Esophagus squamous epithelium (tissue), 5 donors: ENCODE results near the gene CCDC170. TPM values are rescaled to one million over a fixed set of nuclear protein-coding genes. Genes with fewer than 3 reads are reported as not detected.

Experiments
- DNase-seq: peaks from one replicate; lab custom pipeline; 2025; lab: John Stamatoyannopoulos, UW
- H3K27ac ChIP-seq, 4 donors: fragments of 200-600 bp; sonication (generic); one replicate each; pipeline ENCODE4 v1.5.1; 2016 to 2019; ENCODE audit warnings: mild to moderate bottlenecking in 1 of 4
- H3K27me3 ChIP-seq, 4 donors: fragments of 200-600 bp; sonication (generic); 1 replicate in 3 of 4; 2 replicates in 1 of 4; pipeline versions ENCODE4 v1.5.1 to v1.6.0; 2017 to 2021; ENCODE audit warnings: antibody characterized with exemption in 1 of 4
- H3K36me3 ChIP-seq, 3 donors: fragments of 200-600 bp; sonication (generic); one replicate each; pipeline ENCODE4 v1.5.1; 2016 to 2019
- H3K4me1 ChIP-seq, 3 donors: fragments of 200-600 bp; sonication (generic); one replicate each; pipeline ENCODE4 v1.5.1; 2017 to 2019
- H3K4me3 ChIP-seq, 4 donors: fragments of 200-600 bp; sonication (generic); 1 replicate in 3 of 4; 2 replicates in 1 of 4; pipeline ENCODE4 v1.5.1; 2016 to 2019; ENCODE audit warnings: mild to moderate bottlenecking in 2 of 4, moderate library complexity in 1 of 4
- H3K9me3 ChIP-seq, 3 donors: fragments of 200-600 bp; sonication (generic); one replicate each; pipeline ENCODE4 v1.5.1; 2016 to 2019
- POLR2A ChIP-seq, 4 donors: fragments of 450-650 bp; IDR thresholded peaks; one replicate each; pipeline ENCODE4 v1.6.1; 2017; ENCODE audit warnings: antibody characterized with exemption in 4 of 4, mild to moderate bottlenecking in 4 of 4, moderate library complexity in 3 of 4
- WGBS, 2 donors: methylation state at CpG; one replicate each; pipeline ENCODE4 v1.1.5; 2018; 5-methylcytosine and 5-hydroxymethylcytosine counted together
- intact Hi-C: fragments of 100-400 bp; cut with DNase I; formaldehyde crosslinking; loops from one replicate; pipeline ENCODE4 v1.15.0; 2022
- total RNA-seq, 4 donors: library from RNA; depleted of rRNA; stranded (reverse); fragments of >200 nt; gene quantifications; one replicate each; pipeline ENCODE4 v1.1.0, GENCODE V29; 2016
- TF ChIP-seq, protein P1 (sequence below), 6 experiments: fragments of 450-650 bp in 4 of 6; fragments of 200-600 bp in 2 of 6; sonication (generic) in 2 of 6; IDR thresholded peaks; one replicate each; pipeline ENCODE4 v1.5.1; 2016 to 2019; ENCODE audit warnings: antibody characterized with exemption in 6 of 6, mild to moderate bottlenecking in 4 of 6, moderate library complexity in 4 of 6
- donor health status: DM: yes; HTN: yes; CAD: no.

The CCDC170 gene
- total RNA-seq, 4 donors from 2014 or later = 0.70 to 3.3 (median 0.95) TPM; not detected in 1

DNA sequence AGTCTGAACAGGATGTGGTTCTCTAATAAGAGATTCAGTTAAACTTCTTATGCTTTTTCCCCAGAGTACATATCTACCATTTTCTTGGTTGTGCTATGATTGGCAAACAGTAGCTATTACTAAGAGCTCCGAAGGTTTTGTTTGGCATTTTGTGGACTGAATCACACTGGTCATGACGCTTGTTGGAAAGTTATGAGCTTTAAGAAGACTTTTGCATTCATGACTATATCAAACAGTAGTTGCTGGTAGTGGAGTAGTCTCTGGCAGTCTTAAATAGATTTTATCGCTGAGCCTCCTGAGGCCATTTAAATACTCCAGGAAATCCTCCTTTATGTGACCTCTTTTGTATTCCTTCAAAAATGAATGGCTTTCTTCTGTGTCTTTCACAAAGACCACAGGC lies 40.8 kb downstream of the CCDC170 start:
- DNase-seq = no peak

GRCh38 chr6:151535476-151536187 lies 41.8 kb downstream of the CCDC170 start:
- no peak for DNase-seq
- Histone ChIP-seq H3K4me3 (no peak overlapping the region), H3K36me3 (no peaks in the 10 kb centered on the region), H3K27me3 (no peaks in the 10 kb centered on the region), H3K9me3 (peaks cover 0 to 13% (median 4%) of the 10 kb centered on the region in 3 donors), H3K4me1 (no peaks in the 10 kb centered on the region), H3K27ac (no peak overlapping the region)
- TF ChIP-seq, protein P1, sequence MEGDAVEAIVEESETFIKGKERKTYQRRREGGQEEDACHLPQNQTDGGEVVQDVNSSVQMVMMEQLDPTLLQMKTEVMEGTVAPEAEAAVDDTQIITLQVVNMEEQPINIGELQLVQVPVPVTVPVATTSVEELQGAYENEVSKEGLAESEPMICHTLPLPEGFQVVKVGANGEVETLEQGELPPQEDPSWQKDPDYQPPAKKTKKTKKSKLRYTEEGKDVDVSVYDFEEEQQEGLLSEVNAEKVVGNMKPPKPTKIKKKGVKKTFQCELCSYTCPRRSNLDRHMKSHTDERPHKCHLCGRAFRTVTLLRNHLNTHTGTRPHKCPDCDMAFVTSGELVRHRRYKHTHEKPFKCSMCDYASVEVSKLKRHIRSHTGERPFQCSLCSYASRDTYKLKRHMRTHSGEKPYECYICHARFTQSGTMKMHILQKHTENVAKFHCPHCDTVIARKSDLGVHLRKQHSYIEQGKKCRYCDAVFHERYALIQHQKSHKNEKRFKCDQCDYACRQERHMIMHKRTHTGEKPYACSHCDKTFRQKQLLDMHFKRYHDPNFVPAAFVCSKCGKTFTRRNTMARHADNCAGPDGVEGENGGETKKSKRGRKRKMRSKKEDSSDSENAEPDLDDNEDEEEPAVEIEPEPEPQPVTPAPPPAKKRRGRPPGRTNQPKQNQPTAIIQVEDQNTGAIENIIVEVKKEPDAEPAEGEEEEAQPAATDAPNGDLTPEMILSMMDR (IDR thresholded peaks at IDR 0.05) = no peak
- no peak for TF ChIP-seq POLR2A (IDR thresholded peaks at IDR 0.05)
- 65 to 70% methylated on average over 4 of the region's 4 CpGs for whole genome bisulfite sequencing, 2 donors
- intact Hi-C loops = no loop called here

More for the DNA sequence above, 40.8 kb downstream of the CCDC170 start:
- Histone ChIP-seq H3K9me3 (peaks cover 0 to 4% (median 0%) of the 10 kb centered on the region in 3 donors), H3K27me3 (no peaks in the 10 kb centered on the region), H3K36me3 (no peaks in the 10 kb centered on the region), H3K27ac (no peak overlapping the region), H3K4me3 (no peak overlapping the region), H3K4me1 (no peaks in the 10 kb centered on the region)
- TF ChIP-seq POLR2A (IDR thresholded peaks at IDR 0.05) = no peak
- TF ChIP-seq, protein P1 (IDR thresholded peaks at IDR 0.05) = no peak
- intact Hi-C loops = no loop called here
- WGBS, 2 donors = 71 to 80% methylated on average over 3 of the region's 3 CpGs

DNA sequence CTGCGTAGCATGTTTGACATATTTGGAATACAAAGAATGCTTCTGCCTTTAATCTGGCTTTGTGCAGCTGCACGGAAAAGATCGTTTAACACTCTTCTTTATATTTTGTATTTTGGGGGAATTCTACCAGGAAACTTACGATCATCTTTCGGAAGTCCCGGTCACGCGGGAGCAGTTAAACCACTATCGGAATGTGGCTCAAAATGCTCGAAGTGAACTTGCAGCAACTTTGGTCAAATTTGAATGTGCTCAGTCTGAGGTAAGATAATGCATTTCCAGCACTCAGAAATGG lies 42.3 kb downstream of the CCDC170 start:
- Histone ChIP-seq H3K36me3 (no peaks in the 10 kb centered on the region), H3K4me3 (no peak overlapping the region), H3K27me3 (no peaks in the 10 kb centered on the region), H3K4me1 (no peaks in the 10 kb centered on the region), H3K27ac (no peak overlapping the region), H3K9me3 (peaks cover 0 to 13% (median 4%) of the 10 kb centered on the region in 3 donors)
- DNase-seq = no peak
- intact Hi-C loops = no loop called here
- no peak for TF ChIP-seq POLR2A (IDR thresholded peaks at IDR 0.05)
- TF ChIP-seq, protein P1 (IDR thresholded peaks at IDR 0.05) = no peak
- 77 to 88% methylated on average over 10 of the region's 10 CpGs for WGBS, 2 donors

- Histone ChIP-seq H3K4me3 (no peak overlapping the region), H3K36me3 (no peaks in the 10 kb centered on the region), H3K27me3 (no peaks in the 10 kb centered on the region), H3K4me1 (no peaks in the 10 kb centered on the region), H3K27ac (no peak overlapping the region), H3K9me3 (peaks cover 0 to 9% (median 4%) of the 10 kb centered on the region in 3 donors)
- DNase-seq = no peak
- intact Hi-C loops = no loop called here
- no peak for TF ChIP-seq POLR2A (IDR thresholded peaks at IDR 0.05)
- TF ChIP-seq, protein P1 (IDR thresholded peaks at IDR 0.05) = no peak
Measured at GRCh38 chr6:151537556-151537955, 43.7 kb downstream of the CCDC170 start.

DNA sequence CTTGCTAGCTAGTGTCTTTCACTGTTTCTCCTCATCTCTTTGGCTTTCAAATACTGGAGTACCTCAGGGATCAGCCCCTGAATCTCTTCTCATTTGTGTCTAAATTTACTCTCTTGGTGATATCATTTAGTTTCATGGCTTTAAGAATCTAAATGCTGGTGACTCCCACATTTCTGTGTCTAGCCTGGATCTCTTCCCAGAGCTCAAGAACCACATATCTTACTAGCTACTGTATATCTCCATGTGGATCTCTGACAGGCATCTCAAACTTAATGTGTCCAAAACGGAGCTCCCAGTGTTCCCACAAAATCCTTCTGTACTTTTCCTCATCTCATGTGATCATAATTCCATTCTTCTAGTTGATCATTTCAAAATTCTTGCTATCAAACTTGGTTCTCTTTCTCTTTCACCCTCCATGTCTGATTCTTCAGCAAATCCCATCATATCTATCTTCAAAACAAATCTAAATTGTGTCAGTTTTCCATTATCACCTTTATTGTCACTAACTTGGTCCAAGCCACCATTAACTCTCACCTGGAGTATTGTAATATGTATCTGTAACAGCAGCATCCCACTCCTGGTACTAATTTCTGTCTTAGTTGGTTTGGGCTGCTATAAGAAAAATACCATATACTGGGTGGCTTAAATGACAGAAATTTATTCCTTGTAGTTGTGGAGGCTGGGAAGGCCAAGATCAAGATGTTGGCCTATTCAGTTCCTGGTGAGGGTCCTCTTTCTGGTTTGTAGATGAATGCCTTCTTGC lies 45.9 kb downstream of the CCDC170 start:
- Histone ChIP-seq H3K9me3 (peaks cover 0 to 9% (median 4%) of the 10 kb centered on the region in 3 donors), H3K27ac (no peak overlapping the region), H3K27me3 (no peaks in the 10 kb centered on the region), H3K36me3 (no peaks in the 10 kb centered on the region), H3K4me3 (no peak overlapping the region), H3K4me1 (no peaks in the 10 kb centered on the region)
- WGBS, 2 donors = 39 to 41% methylated on average over 1 of the region's 1 CpG
- intact Hi-C loops = no loop called here
- TF ChIP-seq POLR2A (IDR thresholded peaks at IDR 0.05) = no peak
- DNase-seq = no peak
